CD4-positive, alpha-beta memory T cell (primary cell): ENCODE results near the gene GNL3L. TPM values are rescaled to one million over a fixed set of nuclear protein-coding genes. Genes with fewer than 3 reads are reported as not detected.
"Not testable (repeated sequence)": the region's sequence is repeated elsewhere in the genome, so short reads cannot be mapped to it uniquely, and the experiment has no call there.

Experiments
- CTCF ChIA-PET: fragments of 350-600 bp; sonication (Branson Sonifier 250); formaldehyde crosslinking; loops from one replicate; lab custom pipeline; 2021; ENCODE audit warnings: inconsistent platforms; ENCODE audit not compliant: partially characterized antibody; lab: Charles Lee
- POLR2A ChIA-PET: fragments of 350-600 bp; sonication (Branson Sonifier 250); formaldehyde crosslinking; loops from one replicate; lab custom pipeline; 2021; ENCODE audit not compliant: partially characterized antibody; lab: Charles Lee
- DNase-seq, 5 donors: peaks; one replicate each; pipeline versions ENCODE4 v3.0.0 to v3.0.0-alpha.2; 2020 to 2022; ENCODE audit warnings: mixed read lengths in 1 of 5
- H3K27ac ChIP-seq: one replicate; pipeline ENCODE4 v1.7.0; 2013; ENCODE audit warnings: low read depth, low read length
- H3K27me3 ChIP-seq: 2 replicates; pipeline ENCODE4 v1.7.0; 2013; ENCODE audit warnings: mild to moderate bottlenecking, low read length, moderate library complexity; ENCODE audit not compliant: insufficient read depth
- H3K36me3 ChIP-seq: 2 replicates; pipeline ENCODE4 v1.7.0; 2013; ENCODE audit warnings: mild to moderate bottlenecking, low read length, moderate library complexity; ENCODE audit not compliant: insufficient read depth
- H3K4me1 ChIP-seq: 2 replicates; pipeline ENCODE4 v1.7.0; 2013; ENCODE audit warnings: mild to moderate bottlenecking, low read length, moderate library complexity; ENCODE audit not compliant: insufficient read depth
- H3K4me3 ChIP-seq, 2 donors: one replicate each; pipeline ENCODE4 v1.7.0; 2013; ENCODE audit warnings: low read length in 2 of 2, mild to moderate bottlenecking in 1 of 2
- H3K9me3 ChIP-seq, 2 donors: one replicate each; pipeline ENCODE4 v1.7.0; 2013; ENCODE audit warnings: low read length in 2 of 2, control low read depth in 1 of 2; ENCODE audit not compliant: control insufficient read depth in 1 of 2
- H3K27ac Mint-ChIP-seq, 7 donors: one replicate each; pipeline ENCODE4 v1.8.0; 2020 to 2021; ENCODE audit warnings: mixed read lengths in 7 of 7, mild to moderate bottlenecking in 6 of 7, inconsistent platforms in 3 of 7, moderate library complexity in 3 of 7
- H3K27me3 Mint-ChIP-seq, 2 donors: one replicate each; pipeline ENCODE4 v1.8.0; 2020 to 2021; ENCODE audit warnings: mixed read lengths in 2 of 2
- H3K36me3 Mint-ChIP-seq, 2 donors: one replicate each; pipeline ENCODE4 v1.8.0; 2020 to 2021; ENCODE audit warnings: mixed read lengths in 2 of 2, inconsistent platforms in 1 of 2, mild to moderate bottlenecking in 1 of 2
- H3K4me1 Mint-ChIP-seq, 4 donors: one replicate each; pipeline ENCODE4 v1.8.0; 2020 to 2021; ENCODE audit warnings: mixed read lengths in 4 of 4, mild to moderate bottlenecking in 1 of 4
- H3K4me3 Mint-ChIP-seq, 8 donors: one replicate each; pipeline ENCODE4 v1.8.0; 2020 to 2021; ENCODE audit warnings: mixed read lengths in 8 of 8, mild to moderate bottlenecking in 7 of 8, moderate library complexity in 6 of 8, inconsistent platforms in 3 of 8
- H3K9me3 Mint-ChIP-seq, 8 donors: one replicate each; pipeline ENCODE4 v1.8.0; 2020 to 2021; ENCODE audit warnings: mixed read lengths in 8 of 8, mild to moderate bottlenecking in 5 of 8, inconsistent platforms in 3 of 8, moderate library complexity in 1 of 8
- intact Hi-C: fragments of 100-400 bp; cut with micrococcal nuclease; formaldehyde crosslinking; loops from one replicate; pipeline ENCODE4 v1.15.1; 2023
- polyA plus RNA-seq, 2 donors: library from polyadenylated mRNA; unstranded; fragments of 300-500 nt; fragmentation: Illumina TruSeq; gene quantifications; one replicate each; pipeline ENCODE4 v1.2.3, GENCODE V29; 2021
- total RNA-seq, 2 experiments: library from RNA; stranded (reverse); gene quantifications; one replicate each; pipeline ENCODE4 v1.2.3, GENCODE V29; 2021

The GNL3L gene
- total and polyA plus RNA-seq, 4 experiments from 2014 or later: 22.8 to 45.1 (median 38.2) TPM

GRCh38 chrX:54529151-54529550, 868 bp upstream of the GNL3L start:
- Mint-ChIP-seq H3K9me3 (peaks cover 0 to 11% (median 4%) of the 10 kb centered on the region in 8 donors), H3K27me3 (no peaks in the 10 kb centered on the region), H3K36me3 (peaks cover 1 to 15% of the 10 kb centered on the region in 2 donors), H3K4me1 (peaks cover 14 to 39% (median 24%) of the 10 kb centered on the region in 4 donors), H3K27ac (peak overlapping the region; percentile 77 to 98 (median 96)), H3K4me3 (peak overlapping the region; percentile 85 to 99 (median 94))
- DNase-seq: no peak
- Histone ChIP-seq H3K4me1 (peaks cover 28% of the 10 kb centered on the region), H3K4me3 (peak overlapping the region in 1 of 2 donors; percentile 66), H3K9me3 (no peaks in the 10 kb centered on the region), H3K27me3 (no peaks in the 10 kb centered on the region), H3K27ac (peak overlapping the region; percentile 50), H3K36me3 (no peaks in the 10 kb centered on the region)
- intact Hi-C loops: no loop called here
- ChIA-PET CTCF (no interaction called here), POLR2A (interaction anchor here (1.2 to 4.1 kb wide), 6 partner anchors 22 to 485 kb away, joined by 4 to 44 read pairs (median 14); partner anchors contain the start of genes FAM120C, PHF8 and TSR2)

- CTCF ChIA-PET: interaction anchor here (1.5 kb wide), 1 partner anchor 90 kb away, joined by 3 read pairs; the partner anchor contains the start of gene TSR2
- peaks cover 34% of the 10 kb centered on the region for H3K4me1 ChIP-seq
- POLR2A ChIA-PET: interaction anchor here (1.0 to 4.1 kb wide), 10 partner anchors 90 to 847 kb away, joined by 3 to 44 read pairs (median 6); partner anchors contain the start of genes APEX2, FAM120C, PHF8 and TSR2
- H3K36me3 ChIP-seq: no peaks in the 10 kb centered on the region
- peak overlapping the region; percentile 73 for H3K27ac ChIP-seq
- peaks cover 21 to 47% (median 32%) of the 10 kb centered on the region in 4 donors for H3K4me1 Mint-ChIP-seq
- H3K27me3 ChIP-seq: no peaks in the 10 kb centered on the region
- intact Hi-C loops: loop anchor here (1.0 to 5.0 kb wide), 5 partner anchors 90 to 486 kb away; partner anchors contain the start of genes PHF8, TSR2 and WNK3
- H3K27me3 Mint-ChIP-seq: no peaks in the 10 kb centered on the region
- peak in 2 of 5 donors; percentile 1 to 42 for DNase-seq
- peaks cover 0 to 11% (median 4%) of the 10 kb centered on the region in 8 donors for H3K9me3 Mint-ChIP-seq
- no peaks in the 10 kb centered on the region for H3K9me3 ChIP-seq
- peak overlapping the region; percentile 90 to 97 (median 94) for H3K27ac Mint-ChIP-seq
- peak overlapping the region; percentile 91 to 99 (median 95) for H3K4me3 Mint-ChIP-seq
- H3K4me3 ChIP-seq: peak overlapping the region; percentile 88 to 97
- H3K36me3 Mint-ChIP-seq: peaks cover 7 to 22% of the 10 kb centered on the region in 2 donors
Observed at GRCh38 chrX:54530357-54530900, 410 bp downstream of the GNL3L start.

GRCh38 chrX:54534271-54534670, 4.3 kb downstream of the GNL3L start:
- intact Hi-C loops: loop anchor here (5.0 kb wide), 1 partner anchor 177 kb away; the partner anchor contains the start of gene WNK3
- POLR2A ChIA-PET: no interaction called here
- Mint-ChIP-seq H3K36me3 (peaks cover 7 to 29% of the 10 kb centered on the region in 2 donors), H3K4me3 (peak overlapping the region in 5 of 8 donors; percentile 25 to 77 (median 50)), H3K9me3 (peaks cover 0 to 6% (median 2%) of the 10 kb centered on the region in 8 donors), H3K27me3 (no peaks in the 10 kb centered on the region), H3K4me1 (peaks cover 21 to 42% (median 32%) of the 10 kb centered on the region in 4 donors), H3K27ac (peak overlapping the region in 2 of 7 donors; percentile 20 to 42)
- no peak overlapping the region for H3K4me3 ChIP-seq
- no peak for DNase-seq
- H3K4me1 ChIP-seq: peaks cover 34% of the 10 kb centered on the region
- H3K27me3 ChIP-seq: no peaks in the 10 kb centered on the region
- H3K9me3 ChIP-seq: no peaks in the 10 kb centered on the region
- CTCF ChIA-PET: no interaction called here
- H3K36me3 ChIP-seq: peaks cover 17% of the 10 kb centered on the region
- no peak overlapping the region for H3K27ac ChIP-seq

GRCh38 chrX:54540289-54540688, 10.3 kb downstream of the GNL3L start:
- Histone ChIP-seq H3K27ac (no peak overlapping the region), H3K27me3 (no peaks in the 10 kb centered on the region), H3K36me3 (peaks cover 40% of the 10 kb centered on the region), H3K9me3 (no peaks in the 10 kb centered on the region), H3K4me1 (no peaks in the 10 kb centered on the region), H3K4me3 (no peak overlapping the region)
- Mint-ChIP-seq H3K36me3 (peaks cover 32 to 40% of the 10 kb centered on the region in 2 donors), H3K4me1 (peaks cover 0 to 3% (median under 1%) of the 10 kb centered on the region in 4 donors), H3K9me3 (no peaks in the 10 kb centered on the region), H3K4me3 (no peak overlapping the region), H3K27ac (peak overlapping the region in 2 of 7 donors; percentile 10 to 12), H3K27me3 (no peaks in the 10 kb centered on the region)
- POLR2A ChIA-PET: no interaction called here
- intact Hi-C loops: no loop called here
- no peak for DNase-seq
- CTCF ChIA-PET: no interaction called here

GRCh38 chrX:54542239-54542638, 12.2 kb downstream of the GNL3L start:
- H3K4me3 ChIP-seq, H3K4me1 Mint-ChIP-seq, POLR2A ChIA-PET, H3K27ac ChIP-seq, H3K27me3 Mint-ChIP-seq, H3K9me3 ChIP-seq, H3K4me3 Mint-ChIP-seq, H3K27me3 ChIP-seq, H3K27ac Mint-ChIP-seq, H3K9me3 Mint-ChIP-seq, H3K4me1 ChIP-seq, intact Hi-C loops, DNase-seq, CTCF ChIA-PET: not testable (repeated sequence)
- peaks cover 46% of the 10 kb centered on the region for H3K36me3 ChIP-seq
- H3K36me3 Mint-ChIP-seq: peaks cover 32 to 42% of the 10 kb centered on the region in 2 donors

GRCh38 chrX:54550821-54551220, 20.8 kb downstream of the GNL3L start:
- Mint-ChIP-seq H3K4me3 (no peak overlapping the region), H3K27ac (no peak overlapping the region), H3K9me3 (no peaks in the 10 kb centered on the region), H3K36me3 (peaks cover 28 to 66% of the 10 kb centered on the region in 2 donors), H3K4me1 (peaks cover 0 to 4% (median 0%) of the 10 kb centered on the region in 4 donors), H3K27me3 (no peaks in the 10 kb centered on the region)
- no peak for DNase-seq
- no peaks in the 10 kb centered on the region for H3K27me3 ChIP-seq
- CTCF ChIA-PET: no interaction called here
- no peak overlapping the region for H3K4me3 ChIP-seq
- POLR2A ChIA-PET: interaction anchor here (1.3 kb wide), 1 partner anchor 21 kb away, joined by 4 read pairs; the partner anchor contains the start of gene GNL3L
- peaks cover 45% of the 10 kb centered on the region for H3K36me3 ChIP-seq
- H3K27ac ChIP-seq: no peak overlapping the region
- no peaks in the 10 kb centered on the region for H3K4me1 ChIP-seq
- H3K9me3 ChIP-seq: no peaks in the 10 kb centered on the region
- intact Hi-C loops: no loop called here

GRCh38 chrX:54551801-54552200, 21.8 kb downstream of the GNL3L start:
- DNase-seq: no peak
- Mint-ChIP-seq H3K36me3 (peaks cover 31 to 66% of the 10 kb centered on the region in 2 donors), H3K27me3 (no peaks in the 10 kb centered on the region), H3K9me3 (no peaks in the 10 kb centered on the region), H3K4me1 (peaks cover 0 to 4% (median 0%) of the 10 kb centered on the region in 4 donors), H3K27ac (no peak overlapping the region), H3K4me3 (no peak overlapping the region)
- ChIA-PET POLR2A (interaction anchor here (1.3 kb wide), 1 partner anchor 22 kb away, joined by 4 read pairs; the partner anchor contains the start of gene GNL3L), CTCF (no interaction called here)
- H3K27me3 ChIP-seq: no peaks in the 10 kb centered on the region
- H3K4me3 ChIP-seq: no peak overlapping the region
- no peak overlapping the region for H3K27ac ChIP-seq
- no peaks in the 10 kb centered on the region for H3K4me1 ChIP-seq
- peaks cover 47% of the 10 kb centered on the region for H3K36me3 ChIP-seq
- intact Hi-C loops: no loop called here
- H3K9me3 ChIP-seq: no peaks in the 10 kb centered on the region
